GM03348 (cell line): ENCODE results near the gene DOCK1.

Experiments
- DNase-seq: peaks from one replicate; pipeline ENCODE4 v3.0.0; 2012; ENCODE audit warnings: low spot score

DOCK1 gene

GRCh38 chr10:127356360-127356759 is 451.1 kb downstream of the DOCK1 start:
- DNase-seq = no peak

GRCh38 chr10:127357265-127357664 is 452.0 kb downstream of the DOCK1 start:
- DNase-seq = no peak

- DNase-seq = no peak
Measured at GRCh38 chr10:127358337-127358736, 453.1 kb downstream of the DOCK1 start.

- DNase-seq = no peak
Measured at GRCh38 chr10:127364034-127364433, 458.8 kb downstream of the DOCK1 start.

GRCh38 chr10:127368101-127368500 is 462.9 kb downstream of the DOCK1 start:
- DNase-seq = no peak

GRCh38 chr10:127368929-127369328 is 463.7 kb downstream of the DOCK1 start:
- DNase-seq = no peak

- DNase-seq = no peak
Measured at GRCh38 chr10:127370601-127371000, 465.4 kb downstream of the DOCK1 start.

- no peak for DNase-seq
Measured at GRCh38 chr10:127372361-127372760, 467.1 kb downstream of the DOCK1 start.

- no peak for DNase-seq
Measured at GRCh38 chr10:127374074-127374680, 468.9 kb downstream of the DOCK1 start.

- DNase-seq = no peak
Measured at GRCh38 chr10:127374901-127375300, 469.7 kb downstream of the DOCK1 start.

- DNase-seq = no peak
Measured at GRCh38 chr10:127375461-127375860, 470.2 kb downstream of the DOCK1 start.

GRCh38 chr10:127376071-127376470 is 470.8 kb downstream of the DOCK1 start:
- DNase-seq = no peak

GRCh38 chr10:127378628-127379027 is 473.4 kb downstream of the DOCK1 start:
- DNase-seq = no peak

- DNase-seq = no peak
Measured at GRCh38 chr10:127384532-127384931, 479.3 kb downstream of the DOCK1 start.

- DNase-seq = no peak
Measured at GRCh38 chr10:127385066-127385465, 479.8 kb downstream of the DOCK1 start.

- no peak for DNase-seq
Measured at GRCh38 chr10:127386606-127387327, 481.5 kb downstream of the DOCK1 start.

- no peak for DNase-seq
Measured at GRCh38 chr10:127391875-127392274, 486.6 kb downstream of the DOCK1 start.

- no peak for DNase-seq
Measured at GRCh38 chr10:127392351-127393235, 487.4 kb downstream of the DOCK1 start.

- DNase-seq = peak; percentile 62
Measured at GRCh38 chr10:127398140-127398970, 493.1 kb downstream of the DOCK1 start.

GRCh38 chr10:127398971-127399365 is 493.7 kb downstream of the DOCK1 start:
- no peak for DNase-seq

GRCh38 chr10:127399668-127400067 is 494.4 kb downstream of the DOCK1 start:
- no peak for DNase-seq

- DNase-seq = no peak
Measured at GRCh38 chr10:127400216-127400615, 495.0 kb downstream of the DOCK1 start.
